ENCODE measurements around the gene TTN.
A peak's percentile ranks its signal among the peaks of the same experiment; 100 is the strongest.

Gene TTN

DNA sequence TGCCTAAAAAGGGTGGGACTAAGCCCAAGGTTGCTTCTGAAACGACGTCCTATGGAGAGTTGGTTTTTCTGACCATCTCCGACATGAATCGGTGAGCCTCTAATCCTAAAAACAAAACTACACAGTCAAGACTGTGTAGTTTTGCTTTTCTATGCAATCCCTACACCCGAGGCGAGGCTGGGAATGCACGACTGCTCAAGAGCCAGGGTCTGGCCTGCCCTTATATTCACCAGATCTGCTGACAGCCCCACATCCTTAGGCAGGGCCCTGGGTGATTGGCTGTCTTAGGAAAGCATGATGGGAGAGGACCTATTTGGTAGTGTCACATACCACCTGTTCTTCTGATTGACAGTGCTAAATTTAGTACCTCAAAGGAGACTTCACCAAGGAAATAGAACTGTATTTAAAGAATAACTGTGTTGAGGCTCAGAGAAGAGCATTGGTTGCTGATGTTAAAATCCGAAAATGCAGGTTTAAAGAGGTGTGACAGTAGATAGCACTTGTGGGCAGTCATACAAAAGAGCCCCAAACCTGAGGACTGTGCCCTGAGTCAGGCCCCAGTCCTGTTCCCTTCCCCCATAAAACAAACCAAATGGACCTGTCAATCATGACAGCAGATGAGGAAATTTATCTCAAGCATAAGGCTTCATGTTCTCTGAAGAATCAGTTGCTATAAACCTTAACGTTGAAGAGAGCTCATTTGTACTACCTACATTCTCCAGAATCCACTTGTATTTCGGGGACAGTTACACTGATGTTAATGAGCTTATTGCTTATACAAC is at the start of gene TTN:
Gene TTN (minus strand): TSS at position 197 of the 782 bp plus-strand sequence. CDS start 2,781 bp downstream, outside the sequence.
- no peak within 1 kb of the TSS for H3K9ac ChIP-seq (ENCODE audit: low read length)
- no peak within 1 kb of the TSS for H3K27ac ChIP-seq (ENCODE audit: low read depth, low read length)

DNA sequence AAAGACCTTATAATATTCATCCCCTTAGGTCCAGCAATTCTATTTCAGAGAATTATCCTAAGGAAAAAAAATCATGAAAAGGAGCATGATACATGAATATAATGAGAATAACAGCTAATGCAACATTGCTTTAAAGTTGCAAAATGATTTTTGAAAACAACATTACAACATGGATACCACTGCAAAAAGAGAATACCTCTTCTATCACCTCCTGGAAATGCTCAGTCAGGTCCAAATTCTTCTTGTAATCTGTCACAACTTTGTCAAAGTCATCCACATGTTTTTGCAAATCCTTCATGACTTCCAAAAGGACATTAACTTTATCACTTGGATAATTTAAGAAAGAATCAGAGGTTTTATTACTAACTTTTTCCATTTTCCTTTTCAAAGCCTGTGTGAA is 47.9 kb upstream of the TTN start:
- H3K4me1 ChIP-seq (ENCODE audit: control insufficient read depth, insufficient read depth, low read length), result peaks cover 5% of the 10 kb centered on the region
- H3K4me3 ChIP-seq (ENCODE audit: low read length), result no peak overlapping the region
- H3K9ac ChIP-seq (ENCODE audit: low read length), result no peak overlapping the region
- no peaks in the 10 kb centered on the region for H3K27me3 ChIP-seq (ENCODE audit: control insufficient read depth, insufficient read depth, low read length)
- no peaks in the 10 kb centered on the region for H3K36me3 ChIP-seq (ENCODE audit: control insufficient read depth, insufficient read depth, low read length)
- H3K27ac ChIP-seq (ENCODE audit: low read depth, low read length), result no peak overlapping the region

More for the DNA sequence above, at the start of gene TTN:
- Histone ChIP-seq H3K4me1 (ENCODE audit: control insufficient read depth, insufficient read depth, low read length) (no peaks in the 10 kb centered on the region), H3K36me3 (ENCODE audit: control insufficient read depth, insufficient read depth, low read length) (no peaks in the 10 kb centered on the region), H3K4me3 (ENCODE audit: low read length) (no peak within 1 kb of the TSS), H3K27me3 (ENCODE audit: control insufficient read depth, insufficient read depth, low read length) (no peaks in the 10 kb centered on the region)

DNA sequence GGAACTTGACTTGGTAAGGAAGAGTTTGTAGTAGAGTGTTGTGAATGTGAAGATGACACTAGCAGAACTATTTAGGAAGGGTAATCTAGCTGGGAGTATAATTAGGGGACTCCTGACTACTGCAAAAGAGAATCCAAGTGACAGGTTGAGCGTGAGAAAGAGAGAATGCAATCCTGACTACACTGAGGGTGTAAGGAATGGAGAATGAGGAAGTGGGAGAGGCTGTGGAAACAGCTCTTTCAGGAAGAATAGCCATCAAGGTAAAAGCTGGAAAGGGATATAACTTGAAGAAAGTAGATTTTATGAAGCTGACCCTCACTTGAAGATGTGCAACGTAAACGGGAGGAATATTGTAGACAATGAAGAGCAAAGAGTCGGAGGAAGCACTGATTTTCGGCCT is 41.1 kb upstream of the TTN start:
- H3K4me3 ChIP-seq (ENCODE audit: low read length), result no peak overlapping the region
- no peaks in the 10 kb centered on the region for H3K27me3 ChIP-seq (ENCODE audit: control insufficient read depth, insufficient read depth, low read length)
- H3K36me3 ChIP-seq (ENCODE audit: control insufficient read depth, insufficient read depth, low read length), result no peaks in the 10 kb centered on the region
- H3K27ac ChIP-seq (ENCODE audit: low read depth, low read length), result no peak overlapping the region
- no peak overlapping the region for H3K9ac ChIP-seq (ENCODE audit: low read length)
- H3K4me1 ChIP-seq (ENCODE audit: control insufficient read depth, insufficient read depth, low read length), result peaks cover 15% of the 10 kb centered on the region

DNA sequence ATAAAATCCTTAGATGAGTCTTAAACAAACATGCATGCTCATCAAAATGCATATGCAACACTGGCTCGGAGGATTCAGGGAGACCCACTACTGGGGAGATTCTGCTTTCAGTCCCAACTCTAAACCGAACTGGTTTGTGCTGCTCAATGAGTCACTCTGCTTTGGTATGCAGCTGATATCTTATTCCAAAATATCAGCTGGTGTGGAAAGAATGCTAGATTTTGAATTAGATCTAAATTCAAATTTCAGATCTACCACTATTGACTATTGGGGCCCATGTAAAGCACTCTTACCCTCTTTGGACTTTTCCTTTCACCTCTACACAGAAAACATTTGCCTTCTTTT is 39.2 kb upstream of the TTN start:
- no peaks in the 10 kb centered on the region for H3K27me3 ChIP-seq (ENCODE audit: control insufficient read depth, insufficient read depth, low read length)
- H3K4me1 ChIP-seq (ENCODE audit: control insufficient read depth, insufficient read depth, low read length), result peaks cover 15% of the 10 kb centered on the region
- no peak overlapping the region for H3K27ac ChIP-seq (ENCODE audit: low read depth, low read length)
- H3K9ac ChIP-seq (ENCODE audit: low read length), result no peak overlapping the region
- no peak overlapping the region for H3K4me3 ChIP-seq (ENCODE audit: low read length)
- H3K36me3 ChIP-seq (ENCODE audit: control insufficient read depth, insufficient read depth, low read length), result no peaks in the 10 kb centered on the region

- Histone ChIP-seq H3K4me3 (ENCODE audit: low read length) (no peak overlapping the region), H3K27ac (ENCODE audit: low read depth, low read length) (no peak overlapping the region)
These were observed 38.6 kb upstream of the TTN start for GRCh38 chr2:178845566-178846457.

GRCh38 chr2:178844701-178845100 is 37.5 kb upstream of the TTN start:
- no peak overlapping the region for H3K4me3 ChIP-seq (ENCODE audit: low read length)

More at GRCh38 chr2:178845566-178846457, 38.6 kb upstream of the TTN start:
- no peaks in the 10 kb centered on the region for H3K36me3 ChIP-seq (ENCODE audit: control insufficient read depth, insufficient read depth, low read length)
- H3K9ac ChIP-seq (ENCODE audit: low read length), result no peak overlapping the region
- H3K4me1 ChIP-seq (ENCODE audit: control insufficient read depth, insufficient read depth, low read length), result peaks cover 15% of the 10 kb centered on the region
- no peaks in the 10 kb centered on the region for H3K27me3 ChIP-seq (ENCODE audit: control insufficient read depth, insufficient read depth, low read length)

DNA sequence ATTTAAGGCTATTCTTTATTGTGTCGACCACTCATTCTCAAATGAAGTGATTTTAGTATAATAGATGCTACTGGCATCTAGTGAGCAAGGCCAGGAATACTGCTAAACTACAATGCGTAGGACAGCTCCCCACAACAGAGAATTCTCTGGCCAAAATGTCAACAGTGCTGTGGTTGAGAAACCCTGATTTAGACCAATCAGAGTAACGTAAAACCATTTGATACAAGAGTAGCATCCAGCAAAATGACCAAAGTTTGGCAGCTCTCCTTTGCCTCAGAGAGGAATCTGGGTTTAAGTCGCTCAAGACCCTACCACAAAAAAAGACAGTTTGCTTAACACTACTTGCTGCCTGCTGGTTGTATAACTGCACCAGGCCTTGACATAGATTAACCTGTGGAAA is 37.0 kb upstream of the TTN start:
- H3K9ac ChIP-seq (ENCODE audit: low read length), result no peak overlapping the region
- no peak overlapping the region for H3K4me3 ChIP-seq (ENCODE audit: low read length)
- H3K27me3 ChIP-seq (ENCODE audit: control insufficient read depth, insufficient read depth, low read length), result no peaks in the 10 kb centered on the region
- peak overlapping the region; percentile 23 for H3K27ac ChIP-seq (ENCODE audit: low read depth, low read length)
- H3K4me1 ChIP-seq (ENCODE audit: control insufficient read depth, insufficient read depth, low read length), result peaks cover 15% of the 10 kb centered on the region
- no peaks in the 10 kb centered on the region for H3K36me3 ChIP-seq (ENCODE audit: control insufficient read depth, insufficient read depth, low read length)

More at GRCh38 chr2:178844701-178845100, 37.5 kb upstream of the TTN start:
- Histone ChIP-seq H3K27me3 (ENCODE audit: control insufficient read depth, insufficient read depth, low read length) (no peaks in the 10 kb centered on the region), H3K9ac (ENCODE audit: low read length) (no peak overlapping the region), H3K36me3 (ENCODE audit: control insufficient read depth, insufficient read depth, low read length) (no peaks in the 10 kb centered on the region), H3K27ac (ENCODE audit: low read depth, low read length) (peak overlapping the region; percentile 23), H3K4me1 (ENCODE audit: control insufficient read depth, insufficient read depth, low read length) (peaks cover 15% of the 10 kb centered on the region)

GRCh38 chr2:178843697-178844096 is 36.5 kb upstream of the TTN start:
- no peak overlapping the region for H3K9ac ChIP-seq (ENCODE audit: low read length)
- no peak overlapping the region for H3K4me3 ChIP-seq (ENCODE audit: low read length)
- no peaks in the 10 kb centered on the region for H3K36me3 ChIP-seq (ENCODE audit: control insufficient read depth, insufficient read depth, low read length)
- H3K27ac ChIP-seq (ENCODE audit: low read depth, low read length), result no peak overlapping the region
- H3K27me3 ChIP-seq (ENCODE audit: control insufficient read depth, insufficient read depth, low read length), result no peaks in the 10 kb centered on the region
- H3K4me1 ChIP-seq (ENCODE audit: control insufficient read depth, insufficient read depth, low read length), result peaks cover 15% of the 10 kb centered on the region

- Histone ChIP-seq H3K4me3 (ENCODE audit: low read length) (no peak overlapping the region), H3K27me3 (ENCODE audit: control insufficient read depth, insufficient read depth, low read length) (no peaks in the 10 kb centered on the region), H3K4me1 (ENCODE audit: control insufficient read depth, insufficient read depth, low read length) (no peaks in the 10 kb centered on the region), H3K9ac (ENCODE audit: low read length) (no peak overlapping the region), H3K36me3 (ENCODE audit: control insufficient read depth, insufficient read depth, low read length) (no peaks in the 10 kb centered on the region), H3K27ac (ENCODE audit: low read depth, low read length) (no peak overlapping the region)
These were observed 29.6 kb upstream of the TTN start for GRCh38 chr2:178836807-178837206.

- Histone ChIP-seq H3K27me3 (ENCODE audit: control insufficient read depth, insufficient read depth, low read length) (no peaks in the 10 kb centered on the region), H3K9ac (ENCODE audit: low read length) (no peak overlapping the region), H3K27ac (ENCODE audit: low read depth, low read length) (no peak overlapping the region)
These were observed 26.9 kb upstream of the TTN start for GRCh38 chr2:178834086-178834485.

GRCh38 chr2:178833382-178833781 is 26.2 kb upstream of the TTN start:
- Histone ChIP-seq H3K9ac (ENCODE audit: low read length) (no peak overlapping the region), H3K36me3 (ENCODE audit: control insufficient read depth, insufficient read depth, low read length) (no peaks in the 10 kb centered on the region), H3K27me3 (ENCODE audit: control insufficient read depth, insufficient read depth, low read length) (no peaks in the 10 kb centered on the region), H3K27ac (ENCODE audit: low read depth, low read length) (no peak overlapping the region), H3K4me3 (ENCODE audit: low read length) (no peak overlapping the region), H3K4me1 (ENCODE audit: control insufficient read depth, insufficient read depth, low read length) (no peaks in the 10 kb centered on the region)

More at GRCh38 chr2:178834086-178834485, 26.9 kb upstream of the TTN start:
- H3K4me3 ChIP-seq (ENCODE audit: low read length), result no peak overlapping the region
- H3K4me1 ChIP-seq (ENCODE audit: control insufficient read depth, insufficient read depth, low read length), result no peaks in the 10 kb centered on the region
- no peaks in the 10 kb centered on the region for H3K36me3 ChIP-seq (ENCODE audit: control insufficient read depth, insufficient read depth, low read length)

DNA sequence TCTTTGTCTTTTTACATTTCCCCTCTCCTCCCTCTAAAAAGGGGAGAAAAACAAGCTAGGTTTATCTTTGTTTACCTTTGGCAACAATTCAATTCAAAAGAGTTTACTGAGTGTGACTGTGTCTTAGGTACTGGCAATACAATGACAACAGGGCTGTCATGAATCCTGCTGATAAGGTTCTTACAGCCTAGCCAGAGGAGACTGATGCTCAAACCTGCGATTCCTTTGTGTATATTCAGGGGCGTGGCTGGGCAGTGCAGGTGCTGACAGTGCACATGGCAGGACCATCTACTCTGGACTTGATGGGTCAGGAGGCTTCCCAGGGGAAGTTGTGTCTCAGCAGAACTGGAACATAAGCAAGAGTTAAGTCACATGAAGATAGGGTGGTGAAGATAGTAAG is 23.2 kb upstream of the TTN start:
- Histone ChIP-seq H3K27me3 (ENCODE audit: control insufficient read depth, insufficient read depth, low read length) (no peaks in the 10 kb centered on the region), H3K4me3 (ENCODE audit: low read length) (no peak overlapping the region), H3K27ac (ENCODE audit: low read depth, low read length) (no peak overlapping the region), H3K4me1 (ENCODE audit: control insufficient read depth, insufficient read depth, low read length) (no peaks in the 10 kb centered on the region), H3K9ac (ENCODE audit: low read length) (no peak overlapping the region), H3K36me3 (ENCODE audit: control insufficient read depth, insufficient read depth, low read length) (no peaks in the 10 kb centered on the region)

Measured in rectal smooth muscle tissue (tissue), 1 donor.